ENCODE measurements around the gene MCTP1.

Gene MCTP1

DNA sequence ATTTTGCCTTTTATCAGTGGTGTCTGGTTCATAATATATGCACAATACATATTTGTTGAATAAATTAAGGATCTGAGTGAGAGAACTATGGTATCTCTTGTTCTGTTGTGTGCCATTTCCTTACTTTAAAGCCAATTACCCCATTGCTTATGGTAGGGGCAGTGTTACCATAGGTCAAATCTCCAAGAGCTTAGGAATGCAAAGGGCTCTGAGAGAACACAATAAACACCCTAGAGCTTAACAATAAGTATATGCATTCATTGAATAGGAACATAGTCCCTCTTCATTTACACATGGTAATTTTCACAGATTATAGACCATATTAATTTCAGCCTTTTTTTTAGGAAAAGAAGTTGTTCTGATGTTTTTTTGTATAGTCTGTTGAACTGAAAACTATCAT lies 112.2 kb downstream of the MCTP1 start:
- DNase-seq (ENCODE audit: low read depth) = no peak
- H3K4me3 ChIP-seq (replicated peaks; ENCODE audit: low read depth, low read length) = no peak overlapping the region
- TF ChIP-seq, protein P1, sequence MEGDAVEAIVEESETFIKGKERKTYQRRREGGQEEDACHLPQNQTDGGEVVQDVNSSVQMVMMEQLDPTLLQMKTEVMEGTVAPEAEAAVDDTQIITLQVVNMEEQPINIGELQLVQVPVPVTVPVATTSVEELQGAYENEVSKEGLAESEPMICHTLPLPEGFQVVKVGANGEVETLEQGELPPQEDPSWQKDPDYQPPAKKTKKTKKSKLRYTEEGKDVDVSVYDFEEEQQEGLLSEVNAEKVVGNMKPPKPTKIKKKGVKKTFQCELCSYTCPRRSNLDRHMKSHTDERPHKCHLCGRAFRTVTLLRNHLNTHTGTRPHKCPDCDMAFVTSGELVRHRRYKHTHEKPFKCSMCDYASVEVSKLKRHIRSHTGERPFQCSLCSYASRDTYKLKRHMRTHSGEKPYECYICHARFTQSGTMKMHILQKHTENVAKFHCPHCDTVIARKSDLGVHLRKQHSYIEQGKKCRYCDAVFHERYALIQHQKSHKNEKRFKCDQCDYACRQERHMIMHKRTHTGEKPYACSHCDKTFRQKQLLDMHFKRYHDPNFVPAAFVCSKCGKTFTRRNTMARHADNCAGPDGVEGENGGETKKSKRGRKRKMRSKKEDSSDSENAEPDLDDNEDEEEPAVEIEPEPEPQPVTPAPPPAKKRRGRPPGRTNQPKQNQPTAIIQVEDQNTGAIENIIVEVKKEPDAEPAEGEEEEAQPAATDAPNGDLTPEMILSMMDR (IDR thresholded peaks at IDR 0.05; ENCODE audit: low read length, missing control alignments) = no peak

DNA sequence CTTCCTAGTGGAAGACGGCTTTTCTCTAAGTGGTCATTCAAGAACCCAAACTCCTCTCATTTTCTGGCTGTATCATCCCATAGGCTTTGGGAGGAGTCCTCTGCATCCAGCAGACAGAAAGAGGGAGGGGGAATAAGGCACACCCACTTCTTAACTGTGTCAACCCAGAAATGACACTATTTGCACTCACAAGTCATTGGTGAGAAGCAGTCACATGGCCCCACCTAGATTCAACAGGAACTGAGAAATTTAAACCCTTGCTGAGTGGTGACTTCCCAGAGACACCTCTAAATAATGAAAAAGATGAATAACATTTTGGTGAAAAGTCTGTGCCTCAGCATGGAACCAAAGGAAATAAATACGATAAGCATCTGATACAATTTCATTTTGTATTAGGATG lies 120.0 kb downstream of the MCTP1 start:
- no peak overlapping the region for H3K4me3 ChIP-seq (replicated peaks; ENCODE audit: low read depth, low read length)
- TF ChIP-seq, protein P1 (IDR thresholded peaks at IDR 0.05; ENCODE audit: low read length, missing control alignments) = no peak
- no peak for DNase-seq (ENCODE audit: low read depth)

DNA sequence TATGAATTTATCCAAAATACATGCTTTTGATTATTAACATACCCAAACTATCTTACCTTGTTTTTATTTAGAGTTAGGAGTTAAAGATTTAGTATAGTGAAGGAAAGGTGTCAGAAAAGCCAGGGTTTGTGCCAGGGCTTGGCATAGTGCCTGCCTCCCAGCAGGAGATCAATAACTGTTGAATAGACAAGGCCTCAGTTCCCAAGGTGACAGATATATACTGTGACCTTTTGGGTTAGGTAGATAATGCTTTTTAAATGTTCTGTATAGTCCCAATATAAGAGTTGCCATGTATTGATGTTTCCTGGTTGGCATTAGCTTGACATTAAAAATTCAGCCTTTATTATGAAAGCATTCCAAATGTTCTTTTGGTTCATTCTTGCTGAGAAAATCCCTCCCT lies 121.8 kb downstream of the MCTP1 start:
- no peak overlapping the region for H3K4me3 ChIP-seq (replicated peaks; ENCODE audit: low read depth, low read length)
- no peak for DNase-seq (ENCODE audit: low read depth)
- TF ChIP-seq, protein P1 (IDR thresholded peaks at IDR 0.05; ENCODE audit: low read length, missing control alignments) = no peak

DNA sequence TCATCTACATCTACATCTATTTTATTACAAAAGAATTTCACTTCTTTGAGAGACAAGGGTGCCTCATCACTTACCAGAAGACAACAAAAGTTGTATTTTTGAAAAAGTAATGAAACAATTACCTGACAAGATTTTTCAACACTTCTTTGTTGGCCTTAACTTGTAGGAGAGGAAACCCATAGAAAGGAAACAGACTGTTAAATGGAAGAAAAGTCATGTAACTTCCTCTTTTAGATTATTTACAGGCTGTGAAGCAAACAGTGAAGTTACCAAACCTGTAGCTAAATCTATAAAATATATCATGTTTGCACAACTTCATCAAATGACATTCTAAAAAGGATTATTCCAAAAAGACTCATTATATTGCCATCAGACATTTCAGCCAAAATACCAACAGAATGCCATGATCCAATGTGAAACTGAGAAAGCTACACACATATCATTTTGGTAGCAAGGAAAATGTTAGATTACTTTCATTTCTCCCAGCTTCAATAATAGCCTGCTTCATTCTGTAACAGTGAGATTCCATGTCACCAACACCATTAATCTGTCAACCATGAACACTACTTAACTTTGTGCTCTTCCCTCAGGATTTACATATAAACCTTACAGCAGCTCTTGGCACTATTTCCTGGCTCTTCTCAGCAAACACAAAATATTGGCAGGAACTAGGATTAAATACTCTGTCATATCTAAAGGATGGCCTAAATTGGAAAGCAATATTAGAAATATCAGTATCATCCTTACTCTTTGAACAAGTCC lies 122.5 kb downstream of the MCTP1 start:
- TF ChIP-seq, protein P1 (IDR thresholded peaks at IDR 0.05; ENCODE audit: low read length, missing control alignments) = no peak
- no peak for DNase-seq (ENCODE audit: low read depth)
- H3K4me3 ChIP-seq (replicated peaks; ENCODE audit: low read depth, low read length) = no peak overlapping the region

DNA sequence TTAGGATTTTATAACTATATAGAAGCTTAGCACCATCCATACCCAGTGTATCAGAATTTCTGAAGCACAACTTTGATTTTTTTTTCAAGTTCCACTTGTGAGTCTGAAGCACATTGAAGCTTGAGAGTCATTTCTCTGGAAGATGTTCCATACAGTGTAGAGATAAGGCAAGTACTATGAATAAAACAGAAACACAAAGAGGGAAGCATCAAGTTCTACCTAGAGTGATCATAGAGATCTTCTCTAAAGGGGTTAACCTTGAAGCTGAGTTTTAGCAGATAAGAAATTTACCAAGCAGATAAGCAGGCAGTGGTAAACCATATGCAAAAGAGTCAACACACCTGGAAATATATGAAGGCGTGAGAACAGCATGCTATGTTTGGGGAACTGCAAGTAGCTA lies 125.3 kb downstream of the MCTP1 start:
- TF ChIP-seq, protein P1 (IDR thresholded peaks at IDR 0.05; ENCODE audit: low read length, missing control alignments) = no peak
- no peak overlapping the region for H3K4me3 ChIP-seq (replicated peaks; ENCODE audit: low read depth, low read length)
- no peak for DNase-seq (ENCODE audit: low read depth)

DNA sequence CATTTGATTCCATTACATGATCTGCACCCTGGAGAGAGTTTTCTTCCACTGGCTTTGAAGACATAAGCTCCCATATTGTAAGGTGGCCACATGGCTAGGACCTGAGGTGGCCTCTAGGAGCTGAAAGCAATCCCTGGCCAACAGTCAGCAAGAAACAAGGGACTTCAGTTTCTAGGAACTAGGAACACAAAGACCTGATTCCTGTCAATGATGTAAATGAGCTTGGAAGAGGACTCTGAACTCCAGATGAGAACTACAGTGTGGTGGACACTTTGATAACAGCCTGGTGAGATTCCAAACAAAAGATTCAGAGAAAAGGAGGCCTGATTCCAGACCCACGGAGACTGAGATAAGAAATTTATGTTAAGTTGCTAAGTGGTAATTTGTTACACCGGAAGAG lies 129.0 kb downstream of the MCTP1 start:
- no peak overlapping the region for H3K4me3 ChIP-seq (replicated peaks; ENCODE audit: low read depth, low read length)
- TF ChIP-seq, protein P1 (IDR thresholded peaks at IDR 0.05; ENCODE audit: low read length, missing control alignments) = no peak
- no peak for DNase-seq (ENCODE audit: low read depth)

DNA sequence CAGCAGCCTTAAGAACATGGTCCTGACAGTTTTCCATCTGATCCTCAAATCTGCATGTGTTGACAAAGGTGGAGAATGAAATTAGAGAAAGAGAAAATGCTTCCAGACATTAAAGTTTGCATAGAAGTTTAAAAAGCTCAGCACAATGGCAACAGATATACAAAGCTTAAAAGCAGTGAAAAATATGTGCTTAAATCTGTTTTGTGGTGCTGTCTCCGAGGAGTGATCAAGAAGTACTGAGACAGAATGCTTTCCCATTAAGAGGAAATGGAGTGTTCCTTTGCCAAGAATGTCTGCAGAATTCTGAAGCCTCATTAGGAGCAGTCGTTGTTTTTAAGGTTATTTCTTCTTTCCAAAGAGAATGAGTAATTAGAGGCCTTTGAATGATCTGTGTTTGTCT lies 131.4 kb downstream of the MCTP1 start:
- no peak overlapping the region for H3K4me3 ChIP-seq (replicated peaks; ENCODE audit: low read depth, low read length)
- DNase-seq (ENCODE audit: low read depth) = no peak
- TF ChIP-seq, protein P1 (IDR thresholded peaks at IDR 0.05; ENCODE audit: low read length, missing control alignments) = no peak
